CD14-positive monocyte (primary cell): ENCODE results near the gene DLGAP4. TPM values are rescaled to one million over a fixed set of nuclear protein-coding genes. Genes with fewer than 3 reads are reported as not detected.

Experiments used
- DNase-seq, 3 donors: peaks; one replicate each; pipeline ENCODE4 v3.0.0-alpha.2; 2011 to 2022
- H2AFZ ChIP-seq: 2 replicates; pipeline ENCODE4 v1.6.0; 2012; ENCODE audit warnings: mild to moderate bottlenecking, low read depth, low read length, inconsistent platforms; ENCODE audit not compliant: insufficient read depth, poor library complexity, severe bottlenecking
- H3K27ac ChIP-seq, 2 donors: 1 replicate in 1 of 2; 2 replicates in 1 of 2; pipeline ENCODE4 v1.5.1; 2012 to 2013; ENCODE audit warnings: low read length in 2 of 2, control low read depth in 1 of 2, inconsistent platforms in 1 of 2, low read depth in 1 of 2, mild to moderate bottlenecking in 1 of 2
- H3K27me3 ChIP-seq, 2 donors: one replicate each; pipeline versions ENCODE4 v1.6.0 to v1.6.1; 2011 to 2013; ENCODE audit warnings: low read length in 2 of 2; ENCODE audit not compliant: control insufficient read depth in 2 of 2, insufficient read depth in 2 of 2
- H3K36me3 ChIP-seq, 2 donors: replicated peaks in 1 of 2; 1 replicate in 1 of 2; 2 replicates in 1 of 2; pipeline versions ENCODE4 v1.5.1 to v1.6.1; 2012 to 2013; ENCODE audit warnings: low read length in 2 of 2, control low read depth in 1 of 2, inconsistent platforms in 1 of 2, mild to moderate bottlenecking in 1 of 2; ENCODE audit not compliant: insufficient read depth in 2 of 2, control insufficient read depth in 1 of 2
- H3K4me1 ChIP-seq, 2 donors: 1 replicate in 1 of 2; 2 replicates in 1 of 2; pipeline versions ENCODE4 v1.5.1 to v1.6.1; 2012 to 2013; ENCODE audit warnings: low read length in 2 of 2, control low read depth in 1 of 2, inconsistent platforms in 1 of 2, mild to moderate bottlenecking in 1 of 2, moderate library complexity in 1 of 2; ENCODE audit not compliant: insufficient read depth in 2 of 2, control insufficient read depth in 1 of 2
- H3K4me2 ChIP-seq: replicated peaks from 2 replicates; pipeline ENCODE3; 2012; ENCODE audit warnings: low read length, moderate library complexity, mild to moderate bottlenecking; ENCODE audit not compliant: poor library complexity, severe bottlenecking; ENCODE audit errors: extremely low read depth
- H3K4me3 ChIP-seq, 3 experiments: fragments of 200-600 bp in 1 of 3; sonication (generic) in 1 of 3; replicated peaks in 1 of 3; 1 replicate in 2 of 3; 2 replicates in 1 of 3; pipeline ENCODE4 v1.5.1; 2011 to 2013; ENCODE audit warnings: low read length in 3 of 3, mild to moderate bottlenecking in 3 of 3, control low read depth in 2 of 3, low read depth in 2 of 3, inconsistent platforms in 1 of 3, moderate library complexity in 1 of 3
- H3K79me2 ChIP-seq: 2 replicates; pipeline ENCODE4 v1.6.0; 2012; ENCODE audit warnings: mild to moderate bottlenecking, control low read depth, inconsistent platforms, low read length, moderate library complexity; ENCODE audit not compliant: insufficient read depth
- H3K9ac ChIP-seq: 2 replicates; pipeline ENCODE4 v1.6.0; 2017; ENCODE audit warnings: low read length, mild to moderate bottlenecking; ENCODE audit not compliant: insufficient read depth, poor library complexity, severe bottlenecking
- H3K9me3 ChIP-seq, 2 donors: replicated peaks in 1 of 2; 1 replicate in 1 of 2; 2 replicates in 1 of 2; pipeline versions ENCODE4 v1.5.1 to v1.6.1; 2012 to 2013; ENCODE audit warnings: low read length in 2 of 2, control low read depth in 1 of 2; ENCODE audit not compliant: control insufficient read depth in 1 of 2, insufficient read depth in 1 of 2
- H4K20me1 ChIP-seq: 2 replicates; pipeline ENCODE4 v1.6.0; 2012; ENCODE audit warnings: mild to moderate bottlenecking, low read length, control low read depth, moderate library complexity; ENCODE audit not compliant: insufficient read depth
- H3K27ac Mint-ChIP-seq, 7 donors: one replicate each; pipeline ENCODE4 v1.8.0; 2020; ENCODE audit warnings: mild to moderate bottlenecking in 7 of 7, mixed read lengths in 7 of 7, moderate library complexity in 6 of 7, inconsistent platforms in 2 of 7
- H3K27me3 Mint-ChIP-seq, 3 donors: one replicate each; pipeline ENCODE4 v1.8.0; 2021 to 2022; ENCODE audit warnings: low read depth in 3 of 3, mild to moderate bottlenecking in 3 of 3, mixed read lengths in 3 of 3, moderate library complexity in 3 of 3, inconsistent platforms in 1 of 3
- H3K36me3 Mint-ChIP-seq, 2 donors: one replicate each; pipeline ENCODE4 v1.8.0; 2020; ENCODE audit warnings: mixed read lengths in 2 of 2, inconsistent platforms in 1 of 2, mild to moderate bottlenecking in 1 of 2
- H3K4me1 Mint-ChIP-seq: one replicate; pipeline ENCODE4 v1.8.0; 2020; ENCODE audit warnings: mild to moderate bottlenecking, mixed read lengths
- H3K4me3 Mint-ChIP-seq, 2 donors: one replicate each; pipeline ENCODE4 v1.8.0; 2020; ENCODE audit warnings: mild to moderate bottlenecking in 2 of 2, mixed read lengths in 2 of 2, moderate library complexity in 1 of 2
- H3K9me3 Mint-ChIP-seq, 7 donors: one replicate each; pipeline ENCODE4 v1.8.0; 2020 to 2022; ENCODE audit warnings: mixed read lengths in 7 of 7, mild to moderate bottlenecking in 6 of 7, moderate library complexity in 6 of 7, inconsistent platforms in 2 of 7
- CTCF ChIP-seq: fragments of 200-600 bp; IDR thresholded peaks from one replicate; pipeline ENCODE4 v1.8.0; 2022; ENCODE audit warnings: antibody characterized with exemption, mild to moderate bottlenecking
- WGBS: methylation state at CpG from one replicate; pipeline ENCODE4 v1.1.5; 2013; ENCODE audit warnings: missing lambda C conversion rate; ENCODE audit not compliant: insufficient coverage; 5-methylcytosine and 5-hydroxymethylcytosine counted together
- intact Hi-C, 2 donors: fragments of 100-400 bp; cut with micrococcal nuclease; formaldehyde crosslinking; loops; one replicate each; pipeline versions ENCODE4 v1.15.0 to v1.15.1; 2023
- polyA plus RNA-seq, 3 donors: library from polyadenylated mRNA; depleted of rRNA in 1 of 3; unstranded in 2 of 3; stranded (reverse) in 1 of 3; fragments of 300-500 nt in 2 of 3; fragments of >200 nt in 1 of 3; fragmentation: Illumina TruSeq in 2 of 3; gene quantifications; 1 replicate in 2 of 3; 2 replicates in 1 of 3; pipeline ENCODE4 v1.2.3, GENCODE V29; 2012 to 2021

DLGAP4 gene
- polyA plus RNA-seq, 3 donors = 9.9 to 52.7 (median 17.6) TPM

GRCh38 chr20:36346256-36346655 is 40.1 kb downstream of the DLGAP4 start:
- H3K36me3 ChIP-seq = no peaks in the 10 kb centered on the region
- 93% methylated on average over 3 of the region's 3 CpGs for WGBS
- H3K9me3 ChIP-seq = no peaks in the 10 kb centered on the region
- no peaks in the 10 kb centered on the region for H4K20me1 ChIP-seq
- H2AFZ ChIP-seq = no peak overlapping the region
- no peak for DNase-seq
- no peaks in the 10 kb centered on the region for H3K79me2 ChIP-seq
- H3K4me1 Mint-ChIP-seq = no peaks in the 10 kb centered on the region
- H3K4me1 ChIP-seq = no peaks in the 10 kb centered on the region
- H3K4me3 ChIP-seq = no peak overlapping the region
- no peak for TF ChIP-seq CTCF
- no peak overlapping the region for H3K27ac ChIP-seq
- peaks cover 1 to 7% (median 2%) of the 10 kb centered on the region in 3 donors for H3K27me3 Mint-ChIP-seq
- intact Hi-C loops = no loop called here
- no peaks in the 10 kb centered on the region for H3K36me3 Mint-ChIP-seq
- H3K9ac ChIP-seq = no peak overlapping the region
- no peaks in the 10 kb centered on the region for H3K9me3 Mint-ChIP-seq
- no peak overlapping the region for H3K4me3 Mint-ChIP-seq
- H3K27me3 ChIP-seq = no peaks in the 10 kb centered on the region
- H3K4me2 ChIP-seq = no peak overlapping the region
- no peak overlapping the region for H3K27ac Mint-ChIP-seq

GRCh38 chr20:36349384-36350170 is 43.4 kb downstream of the DLGAP4 start:
- TF ChIP-seq CTCF = no peak
- Histone ChIP-seq H3K4me3 (no peak overlapping the region), H3K4me1 (no peaks in the 10 kb centered on the region), H3K4me2 (no peak overlapping the region), H3K79me2 (no peaks in the 10 kb centered on the region), H3K36me3 (no peaks in the 10 kb centered on the region), H3K9ac (no peak overlapping the region), H3K27me3 (no peaks in the 10 kb centered on the region), H4K20me1 (no peaks in the 10 kb centered on the region), H3K9me3 (no peaks in the 10 kb centered on the region), H2AFZ (no peak overlapping the region), H3K27ac (no peak overlapping the region)
- DNase-seq = no peak
- Mint-ChIP-seq H3K27me3 (peaks cover 4 to 10% (median 5%) of the 10 kb centered on the region in 3 donors), H3K9me3 (no peaks in the 10 kb centered on the region), H3K4me1 (no peaks in the 10 kb centered on the region), H3K36me3 (no peaks in the 10 kb centered on the region), H3K4me3 (peak overlapping the region in 1 of 2 donors; percentile 8), H3K27ac (no peak overlapping the region)
- intact Hi-C loops = no loop called here
- 90% methylated on average over 15 of the region's 16 CpGs for WGBS
